GM12801 (cell line): Measurements from ENCODE around the gene GET4.

Experiments used
- TF ChIP-seq, protein P1 (sequence below): IDR thresholded peaks from one replicate; pipeline ENCODE4 v1.5.1; 2011; ENCODE audit warnings: control low read depth; ENCODE audit not compliant: insufficient read length; ENCODE audit errors: extremely low read depth

GET4 gene

DNA sequence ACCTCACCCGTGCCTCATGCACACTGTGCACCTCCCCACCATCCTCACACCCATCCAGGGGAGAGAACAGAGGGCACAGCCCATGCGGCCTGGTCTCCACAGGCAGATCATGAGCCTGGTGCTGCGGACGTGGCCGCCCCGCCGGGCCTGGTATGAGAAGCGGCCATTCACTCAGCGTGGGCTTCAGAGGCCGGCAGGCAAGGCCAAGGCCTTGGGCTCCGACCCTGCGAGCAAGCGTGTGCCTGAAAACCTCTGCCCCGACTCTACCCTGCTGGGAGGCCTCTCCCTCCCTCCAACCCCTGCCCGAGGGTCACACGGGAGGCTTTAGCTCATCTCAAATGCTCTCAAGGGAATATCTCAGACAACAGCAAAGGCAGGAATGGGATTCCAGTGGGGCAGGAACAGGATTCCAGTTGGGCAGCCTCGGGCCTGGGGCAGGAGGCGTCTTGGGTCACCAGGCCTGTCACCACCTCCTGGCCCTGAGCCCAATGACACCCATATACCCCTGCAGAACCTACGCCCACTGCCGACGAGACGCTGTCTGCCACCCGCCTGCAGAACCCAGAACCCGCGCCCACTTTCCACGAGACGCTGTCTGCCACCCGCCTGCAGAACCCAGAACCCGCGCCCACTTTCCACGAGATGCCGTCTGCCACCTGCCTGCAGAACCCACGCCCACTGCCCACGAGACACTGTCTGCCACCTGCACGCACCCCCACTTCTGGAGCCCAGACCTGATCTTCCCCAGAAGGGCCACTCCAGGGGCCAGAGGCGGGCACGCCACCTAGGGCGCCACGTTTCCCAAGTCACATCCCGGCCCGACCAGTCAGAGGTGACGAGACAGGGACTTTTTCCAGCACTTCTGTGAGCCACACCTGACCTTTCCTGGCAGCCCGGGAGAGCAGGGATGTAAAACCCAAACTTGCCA lies 39.2 kb downstream of the GET4 start:
- TF ChIP-seq, protein P1, sequence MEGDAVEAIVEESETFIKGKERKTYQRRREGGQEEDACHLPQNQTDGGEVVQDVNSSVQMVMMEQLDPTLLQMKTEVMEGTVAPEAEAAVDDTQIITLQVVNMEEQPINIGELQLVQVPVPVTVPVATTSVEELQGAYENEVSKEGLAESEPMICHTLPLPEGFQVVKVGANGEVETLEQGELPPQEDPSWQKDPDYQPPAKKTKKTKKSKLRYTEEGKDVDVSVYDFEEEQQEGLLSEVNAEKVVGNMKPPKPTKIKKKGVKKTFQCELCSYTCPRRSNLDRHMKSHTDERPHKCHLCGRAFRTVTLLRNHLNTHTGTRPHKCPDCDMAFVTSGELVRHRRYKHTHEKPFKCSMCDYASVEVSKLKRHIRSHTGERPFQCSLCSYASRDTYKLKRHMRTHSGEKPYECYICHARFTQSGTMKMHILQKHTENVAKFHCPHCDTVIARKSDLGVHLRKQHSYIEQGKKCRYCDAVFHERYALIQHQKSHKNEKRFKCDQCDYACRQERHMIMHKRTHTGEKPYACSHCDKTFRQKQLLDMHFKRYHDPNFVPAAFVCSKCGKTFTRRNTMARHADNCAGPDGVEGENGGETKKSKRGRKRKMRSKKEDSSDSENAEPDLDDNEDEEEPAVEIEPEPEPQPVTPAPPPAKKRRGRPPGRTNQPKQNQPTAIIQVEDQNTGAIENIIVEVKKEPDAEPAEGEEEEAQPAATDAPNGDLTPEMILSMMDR, result no peak

DNA sequence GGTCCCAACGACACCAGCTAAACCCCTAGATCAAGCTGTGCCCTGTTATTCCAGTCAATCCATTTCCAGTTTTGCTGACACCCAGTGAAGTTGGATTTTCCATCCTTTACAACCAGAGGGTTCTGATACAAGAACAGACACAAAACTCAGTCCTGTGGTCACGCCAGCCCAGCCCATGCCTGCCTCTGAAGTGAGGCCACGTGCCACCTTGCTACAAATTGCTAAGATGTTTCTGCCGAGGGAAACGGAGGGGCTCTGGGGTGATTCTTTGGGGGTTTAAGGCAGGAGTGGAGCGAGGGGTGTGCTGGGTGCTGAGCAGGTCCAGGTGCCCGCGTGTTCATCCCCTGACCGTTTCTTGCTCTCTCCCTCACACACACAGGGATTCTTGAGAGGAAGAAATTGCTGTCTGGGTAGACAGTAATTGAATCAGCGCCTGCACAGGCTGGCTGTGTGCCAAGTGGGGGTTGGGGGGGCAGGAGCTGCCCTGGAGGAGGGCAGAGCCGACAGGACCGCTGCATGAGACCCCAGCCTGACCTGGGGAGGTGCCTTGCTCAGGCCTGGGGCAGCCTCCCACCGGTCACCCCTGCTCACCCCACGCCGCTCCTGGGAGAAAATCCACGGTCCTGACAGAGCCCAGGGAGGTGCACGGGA lies 40.1 kb downstream of the GET4 start:
- TF ChIP-seq, protein P1, result no peak

DNA sequence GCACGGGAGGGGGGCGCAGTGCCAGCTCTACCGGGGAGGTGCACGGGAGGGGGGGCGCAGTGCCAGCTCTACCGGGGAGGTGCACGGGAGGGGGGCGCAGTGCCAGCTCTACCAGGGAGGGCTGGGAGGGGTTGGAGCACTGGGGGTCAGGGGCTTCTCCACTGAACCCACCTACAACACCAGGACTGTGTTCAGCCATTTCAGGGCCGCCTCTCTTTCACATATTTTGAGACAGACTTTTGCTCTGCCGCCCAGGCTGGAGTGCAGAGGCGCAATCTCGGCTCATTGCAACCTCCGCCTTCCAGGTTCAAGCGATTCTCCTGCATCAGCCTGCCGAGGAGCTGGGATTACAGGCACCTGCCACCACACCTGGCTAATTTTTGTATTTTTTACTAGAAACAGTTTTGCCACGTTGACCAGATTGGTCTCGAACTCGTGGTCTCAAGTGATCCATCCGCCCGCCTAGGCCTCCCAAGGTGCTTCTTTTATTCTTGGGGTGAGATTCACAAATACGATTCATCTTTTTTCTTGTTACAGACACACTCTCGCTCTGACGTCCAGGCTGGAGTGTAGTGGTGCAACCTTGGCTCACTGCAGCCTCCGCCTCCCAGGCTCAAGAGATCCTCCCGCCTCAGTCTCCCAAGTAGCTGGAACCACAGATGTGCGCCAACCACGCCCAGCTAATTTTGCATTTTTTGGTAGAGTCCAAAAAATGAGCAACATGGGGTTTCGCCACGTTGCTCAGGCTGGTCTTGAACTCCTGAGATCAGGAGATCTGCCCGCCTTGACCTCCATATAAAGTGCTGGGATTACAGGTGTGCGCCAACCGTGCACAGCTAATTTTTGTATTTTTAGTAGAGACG lies 41.1 kb downstream of the GET4 start:
- TF ChIP-seq, protein P1, result no peak

DNA sequence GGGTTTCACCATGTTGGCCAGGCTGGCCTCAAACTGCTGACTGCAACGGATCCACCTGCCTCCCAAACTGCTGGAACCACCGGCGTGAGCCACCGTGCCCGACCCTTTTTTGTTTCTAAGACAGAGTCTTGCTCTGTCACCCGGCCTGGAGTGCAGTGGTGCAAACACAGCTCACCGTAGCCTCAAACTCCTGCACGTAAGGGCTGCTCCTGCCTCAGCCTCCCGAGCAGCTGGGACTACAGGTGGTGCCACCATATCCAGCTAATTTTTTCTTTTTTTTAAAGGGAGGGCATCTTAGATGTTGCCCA lies 41.7 kb downstream of the GET4 start:
- TF ChIP-seq, protein P1, result no peak

DNA sequence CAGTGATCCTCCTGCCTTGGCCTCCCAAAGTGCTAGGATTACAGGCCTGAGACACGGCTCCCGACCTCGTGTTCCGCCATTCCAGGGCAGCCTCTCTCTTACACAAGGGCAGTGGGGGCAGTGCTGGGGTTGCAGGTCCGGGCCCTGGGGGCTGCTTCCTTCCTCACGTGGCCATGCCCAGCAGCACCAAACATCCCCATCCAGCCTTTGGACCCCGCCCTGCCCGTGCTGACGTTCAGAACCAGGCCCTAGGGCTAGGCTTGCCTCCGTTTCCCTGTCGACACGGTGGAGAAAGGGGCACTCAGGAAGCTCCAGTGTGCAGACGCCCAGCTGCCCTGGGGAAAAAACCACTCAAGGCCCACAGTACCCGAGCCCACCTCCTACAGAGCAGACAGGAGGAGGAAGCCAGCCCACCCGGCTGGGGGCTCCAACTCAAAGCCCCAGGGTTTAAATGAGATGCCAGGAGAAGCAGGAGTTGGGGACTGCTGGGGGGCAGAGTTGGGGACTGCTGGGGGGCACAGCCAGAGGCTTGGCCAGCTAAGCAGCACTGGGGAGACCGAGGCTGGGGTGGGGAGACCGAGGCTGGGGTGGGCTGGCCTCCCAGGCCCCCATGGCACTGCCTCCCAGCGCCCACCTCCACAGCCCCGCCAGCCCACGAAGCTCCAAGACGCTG lies 42.2 kb downstream of the GET4 start:
- TF ChIP-seq, protein P1, result no peak

DNA sequence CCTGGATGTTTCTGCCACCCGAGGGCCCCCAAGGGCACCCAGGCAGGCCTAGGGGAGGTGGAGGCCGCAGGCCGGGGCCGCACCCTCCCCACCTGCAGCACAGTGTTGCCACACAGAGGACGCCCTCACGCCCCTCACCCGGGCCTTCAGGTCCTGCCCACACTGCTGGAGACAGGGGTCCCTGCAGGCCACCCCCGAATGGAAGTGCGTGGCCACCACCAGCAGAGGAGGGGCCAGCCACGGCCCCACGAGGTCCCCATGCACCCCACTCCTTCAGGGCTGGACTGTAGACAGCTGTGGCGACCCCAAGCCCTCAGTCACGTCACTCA lies 42.7 kb downstream of the GET4 start:
- TF ChIP-seq, protein P1, result no peak

DNA sequence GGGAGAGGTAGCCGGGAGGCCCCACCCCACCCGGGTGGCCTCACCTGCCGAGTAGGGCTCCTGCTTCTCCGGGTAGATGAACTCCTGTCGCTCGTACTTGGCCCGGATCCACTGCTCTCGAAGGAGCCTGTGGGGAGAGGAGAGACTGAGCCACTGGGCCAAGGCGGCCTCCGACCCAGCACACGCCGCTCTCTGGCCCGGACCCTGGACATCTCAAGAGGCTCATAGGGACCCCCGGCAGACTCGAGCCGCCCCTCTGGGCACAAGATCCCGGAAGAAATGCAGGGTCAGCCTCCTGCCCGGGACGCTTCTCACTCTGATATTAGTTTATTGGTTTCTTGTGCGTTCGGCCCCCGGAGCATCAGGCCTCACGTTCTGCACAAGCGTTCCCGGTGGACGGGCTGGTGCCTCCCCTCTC lies 43.6 kb downstream of the GET4 start:
- TF ChIP-seq, protein P1, result no peak
